A549 (cell line): ENCODE measurements around the gene DNAH7. TPM values are rescaled to one million over a fixed set of nuclear protein-coding genes. Genes with fewer than 3 reads are reported as not detected.

Experiments
- ATAC-seq, 2 experiments: fragments of 200-7000 bp in 1 of 2; fragments of >200 bp in 1 of 2; cut with Nextera tagmentation in 1 of 2; cut with Tn5 transposase in 1 of 2; 3 replicates each; pipeline versions ENCODE4 v1.8.0 to v1.9.1; 2018 to 2020; ENCODE audit warnings: mild to moderate bottlenecking in 1 of 2, moderate library complexity in 1 of 2
- CTCF ChIA-PET: fragments of 300-600 bp; sonication (Branson Sonifier 250); formaldehyde crosslinking; extraction: SDS; loops from one replicate; lab custom pipeline; 2021; ENCODE audit warnings: antibody characterized with exemption, inconsistent platforms; lab: Yijun Ruan, JAX
- POLR2A ChIA-PET: fragments of 350-600 bp; formaldehyde crosslinking; extraction: SDS; loops from one replicate; lab custom pipeline; 2021; ENCODE audit warnings: antibody characterized with exemption, inconsistent platforms; lab: Yijun Ruan, JAX
- DNase-seq, 2 experiments: peaks; one replicate each; pipeline versions ENCODE4 v3.0.0 to v3.0.0-alpha.2; 2011 to 2016; ENCODE audit warnings: low read depth in 1 of 2, low spot score in 1 of 2
- FAIRE-seq: peaks from 2 replicates; lab custom pipeline; 2011; peaks lifted over from hg19 to GRCh38; lab: Jason Lieb, UNC
- H3K27ac ChIP-seq, 2 experiments: fragments of >200 bp; sonication (Bioruptor Twin); formaldehyde crosslinking; 3 replicates each; pipeline ENCODE4 v1.5.1; 2016 to 2017
- H3K4me1 ChIP-seq: fragments of >200 bp; sonication (Bioruptor Twin); formaldehyde crosslinking; 3 replicates; pipeline ENCODE4 v1.6.1; 2016
- H3K4me2 ChIP-seq: fragments of >200 bp; sonication (Bioruptor Twin); formaldehyde crosslinking; 3 replicates; pipeline ENCODE4 v1.6.1; 2016
- H3K4me3 ChIP-seq: fragments of >200 bp; sonication (Bioruptor Twin); formaldehyde crosslinking; 3 replicates; pipeline ENCODE4 v1.5.1; 2016
- H3K9me3 ChIP-seq: fragments of >200 bp; sonication (Bioruptor Twin); formaldehyde crosslinking; 3 replicates; pipeline ENCODE4 v1.6.1; 2016
- BCL3 ChIP-seq: fragments of >200 bp; sonication (Bioruptor Twin); formaldehyde crosslinking; IDR thresholded peaks from 3 replicates; pipeline ENCODE4 v1.6.1; 2016
- BHLHE40 ChIP-seq: IDR thresholded peaks from 2 replicates; pipeline ENCODE4 v1.6.1; 2012; ENCODE audit warnings: low read depth, low read length, inconsistent platforms
- CEBPB ChIP-seq, 2 experiments: fragments of >200 bp in 1 of 2; sonication (Bioruptor Twin) in 1 of 2; formaldehyde crosslinking in 1 of 2; IDR thresholded peaks; 2 replicates each; pipeline ENCODE4 v1.6.1; 2012 to 2016
- CHD2 ChIP-seq: fragments of 150-350 bp; IDR thresholded peaks from 2 replicates; pipeline ENCODE4 v1.6.1; 2014; ENCODE audit warnings: low read length; ENCODE audit not compliant: partially characterized antibody
- EHMT2 ChIP-seq: fragments of 200-600 bp; sonication (generic); IDR thresholded peaks from 2 replicates; pipeline ENCODE4 v1.6.1; 2016; ENCODE audit warnings: antibody characterized with exemption, low read depth, mild to moderate bottlenecking, moderate library complexity
- ELK1 ChIP-seq: fragments of 150-350 bp; IDR thresholded peaks from 2 replicates; pipeline ENCODE4 v1.6.1; 2014; ENCODE audit warnings: low read depth, mild to moderate bottlenecking, low read length
- FOXS1 ChIP-seq: fragments of 250-450 bp; sonication (Bioruptor Pico); IDR thresholded peaks from 2 replicates; pipeline ENCODE4 v1.5.0; 2020; ENCODE audit warnings: mild to moderate bottlenecking, moderate library complexity
- GATA3 ChIP-seq: IDR thresholded peaks from 2 replicates; pipeline ENCODE4 v1.6.1; 2012; ENCODE audit warnings: borderline replicate concordance
- HDAC2 ChIP-seq: fragments of 200-600 bp; sonication (generic); IDR thresholded peaks from 2 replicates; pipeline ENCODE4 v1.6.1; 2016
- HEYL ChIP-seq: fragments of 250-450 bp; sonication (Bioruptor Pico); IDR thresholded peaks from 2 replicates; pipeline ENCODE4 v1.8.0; 2021; ENCODE audit warnings: mild to moderate bottlenecking, moderate library complexity
- JUN ChIP-seq, 2 experiments: fragments of >200 bp; sonication (Bioruptor Twin); formaldehyde crosslinking; IDR thresholded peaks; 2 replicates in 1 of 2; 3 replicates in 1 of 2; pipeline ENCODE4 v1.6.1; 2016 to 2017
- MAFK ChIP-seq: fragments of 450-650 bp; IDR thresholded peaks from 2 replicates; pipeline ENCODE4 v1.6.1; 2014; ENCODE audit not compliant: partially characterized antibody
- NR3C1 ChIP-seq: fragments of >200 bp; sonication (Bioruptor Twin); formaldehyde crosslinking; IDR thresholded peaks from 3 replicates; pipeline ENCODE4 v1.6.1; 2017
- PHF8 ChIP-seq: fragments of 200-600 bp; sonication (generic); IDR thresholded peaks from 2 replicates; pipeline ENCODE4 v1.6.1; 2016; ENCODE audit warnings: low read depth, mild to moderate bottlenecking, antibody characterized with exemption, moderate library complexity, borderline replicate concordance
- POLR2AphosphoS2 ChIP-seq: conservative IDR thresholded peaks from 2 replicates; pipeline ENCODE4 v1.6.1; 2012; ENCODE audit warnings: low read length, improper control_type of control experiment, inconsistent platforms
- RAD21 ChIP-seq, 2 experiments: fragments of >200 bp in 1 of 2; sonication (Bioruptor Twin) in 1 of 2; formaldehyde crosslinking in 1 of 2; IDR thresholded peaks in 1 of 2; conservative IDR thresholded peaks in 1 of 2; 2 replicates in 1 of 2; 3 replicates in 1 of 2; pipeline ENCODE4 v1.6.1; 2012 to 2018; ENCODE audit warnings: inconsistent platforms in 1 of 2
- REST ChIP-seq: fragments of 200-600 bp; sonication (generic); IDR thresholded peaks from 2 replicates; pipeline ENCODE4 v1.6.1; 2016; ENCODE audit warnings: antibody characterized with exemption, mild to moderate bottlenecking, moderate library complexity
- RFX5 ChIP-seq: fragments of 450-650 bp; IDR thresholded peaks from 2 replicates; pipeline ENCODE4 v1.7.1; 2014; ENCODE audit warnings: antibody characterized with exemption, mild to moderate bottlenecking, moderate library complexity
- RNF2 ChIP-seq: fragments of 200-600 bp; sonication (generic); IDR thresholded peaks from 2 replicates; pipeline ENCODE4 v1.6.1; 2016; ENCODE audit warnings: low read depth, mild to moderate bottlenecking, antibody characterized with exemption, moderate library complexity, borderline replicate concordance
- SREBF2 ChIP-seq: fragments of 450-650 bp; IDR thresholded peaks from 2 replicates; pipeline ENCODE4 v1.6.1; 2014; ENCODE audit warnings: mild to moderate bottlenecking, moderate library complexity
- TFCP2L1 ChIP-seq: fragments of 250-450 bp; sonication (Bioruptor Pico); IDR thresholded peaks from 2 replicates; pipeline ENCODE4 v1.5.0; 2021; ENCODE audit warnings: mild to moderate bottlenecking
- ZC3H11A ChIP-seq: fragments of 450-650 bp; IDR thresholded peaks from 2 replicates; pipeline ENCODE4 v1.6.1; 2014; ENCODE audit warnings: antibody characterized with exemption, mild to moderate bottlenecking
- ZFP36 ChIP-seq: fragments of 450-650 bp; IDR thresholded peaks from 2 replicates; pipeline ENCODE4 v1.6.1; 2014; ENCODE audit warnings: borderline replicate concordance; ENCODE audit not compliant: partially characterized antibody
- ZNF302 ChIP-seq: fragments of 250-450 bp; sonication (Bioruptor Pico); IDR thresholded peaks from 2 replicates; pipeline ENCODE4 v1.9.0; 2021; ENCODE audit warnings: inconsistent platforms, mild to moderate bottlenecking, moderate library complexity
- ZSCAN20 ChIP-seq: fragments of 250-450 bp; sonication (Bioruptor Pico); IDR thresholded peaks from 2 replicates; pipeline ENCODE4 v1.8.0; 2022; ENCODE audit warnings: mild to moderate bottlenecking, moderate library complexity
- WGBS: methylation state at CpG from one replicate; pipeline ENCODE4 v1.1.6; 2017; ENCODE audit errors: missing lambda C conversion rate; 5-methylcytosine and 5-hydroxymethylcytosine counted together
- polyA plus RNA-seq, 4 experiments: library from polyadenylated mRNA; depleted of rRNA in 3 of 4; stranded (reverse); fragments of >200 nt; fragmentation: RNase III in 1 of 4; extraction: RNeasy Plus Mini Kit Qiagen cat#74134 plus additional on column Dnase treatment in 1 of 4; gene quantifications; 2 replicates in 3 of 4; 3 replicates in 1 of 4; pipeline ENCODE4 v1.2.3, GENCODE V29; 2011 to 2017
- TF ChIP-seq, protein P1 (sequence below): fragments of 250-450 bp; sonication (Bioruptor Pico); IDR thresholded peaks from 2 replicates; pipeline ENCODE4 v1.5.0; 2020; ENCODE audit warnings: low read depth, mild to moderate bottlenecking, moderate library complexity
- TF ChIP-seq, protein P2 (sequence below): fragments of 450-650 bp; IDR thresholded peaks from 2 replicates; pipeline ENCODE4 v1.6.1; 2014; ENCODE audit warnings: antibody characterized with exemption

Gene DNAH7
- polyA plus RNA-seq, 2 of the 4 experiments (the other 2 are of a cell fraction) = 0.43 to 1.5 TPM

DNA sequence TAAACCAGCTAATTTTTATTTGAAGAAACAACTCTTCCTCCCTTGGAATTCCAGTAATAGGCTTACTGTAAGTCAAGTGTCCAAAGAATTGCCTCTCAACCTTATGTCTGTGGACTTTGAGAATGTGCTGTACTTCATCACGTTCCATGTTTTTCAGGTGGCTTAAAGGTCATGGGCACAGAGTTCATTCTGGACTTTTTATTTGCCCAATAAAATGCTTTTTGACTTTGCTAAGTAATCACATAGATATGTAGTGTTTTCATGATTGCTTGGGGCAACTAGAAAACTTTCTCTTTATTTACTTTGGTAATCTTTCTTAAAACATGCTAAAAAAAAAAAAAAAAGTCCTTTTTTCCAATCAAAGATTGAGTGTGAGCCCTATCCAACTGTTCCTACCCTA, 10.4 kb upstream of the DNAH7 start:
- Histone ChIP-seq H3K4me2 (no peak overlapping the region), H3K4me1 (no peaks in the 10 kb centered on the region; the same call in 2 of the 3 replicates), H3K27ac (no peak overlapping the region), H3K9me3 (peaks cover 5% of the 10 kb centered on the region; the same call in 1 of the 3 replicates)
- FAIRE-seq (no peak), DNase-seq (no peak), ATAC-seq (no peak)
- ChIA-PET CTCF (interaction anchor here (0.7 to 5.2 kb wide), 29 partner anchors 11 to 420 kb away, joined by 3 to 73 read pairs (median 6); partner anchors contain the start of gene DNAH7), POLR2A (interaction anchor here (3.1 kb wide), 1 partner anchor 11 kb away, joined by 13 read pairs; the partner anchor contains the start of gene DNAH7)
- TF ChIP-seq ZC3H11A (no peak), ELK1 (no peak), FOXS1 (no peak), HDAC2 (no peak), POLR2AphosphoS2 (no peak), REST (no peak), ZNF302 (no peak), SREBF2 (no peak), ZSCAN20 (CRISPR knock-in tag) (no peak), TFCP2L1 (no peak), BHLHE40 (no peak), RFX5 (no peak), MAFK (no peak), ZFP36 (no peak), GATA3 (no peak), CEBPB (IDR thresholded peaks at IDR 0.05) (no peak)
- TF ChIP-seq, protein P1, sequence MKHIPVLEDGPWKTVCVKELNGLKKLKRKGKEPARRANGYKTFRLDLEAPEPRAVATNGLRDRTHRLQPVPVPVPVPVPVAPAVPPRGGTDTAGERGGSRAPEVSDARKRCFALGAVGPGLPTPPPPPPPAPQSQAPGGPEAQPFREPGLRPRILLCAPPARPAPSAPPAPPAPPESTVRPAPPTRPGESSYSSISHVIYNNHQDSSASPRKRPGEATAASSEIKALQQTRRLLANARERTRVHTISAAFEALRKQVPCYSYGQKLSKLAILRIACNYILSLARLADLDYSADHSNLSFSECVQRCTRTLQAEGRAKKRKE (CRISPR knock-in tag) = no peak
- TF ChIP-seq, all 56 proteins: peak for 0
- H3K4me3 ChIP-seq = no peak overlapping the region
- WGBS = 59% methylated on average over 1 of the region's 1 CpG

DNA sequence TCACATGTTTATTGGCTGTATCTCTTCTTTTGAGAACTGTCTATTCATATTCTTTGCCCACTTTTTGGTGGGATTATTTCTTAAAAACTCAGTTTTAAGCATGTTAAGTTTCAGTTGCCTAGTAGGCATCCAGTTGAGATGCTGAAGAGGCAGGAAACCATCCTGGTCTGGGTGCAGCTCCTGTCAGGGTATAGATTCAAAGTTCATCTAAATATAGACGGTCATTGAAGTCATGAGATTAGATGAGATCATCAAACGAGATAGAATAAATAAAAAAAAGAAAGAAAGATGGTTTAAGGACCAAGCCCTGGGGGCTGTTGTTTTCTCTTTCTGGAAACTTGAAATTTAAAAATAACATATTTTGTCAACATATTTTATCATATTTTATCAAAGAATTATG, 9.2 kb upstream of the DNAH7 start:
- WGBS = 44% methylated on average over 2 of the region's 2 CpGs
- ATAC-seq (no peak), DNase-seq (no peak), FAIRE-seq (no peak)
- Histone ChIP-seq H3K4me1 (no peaks in the 10 kb centered on the region; the same call in 2 of the 3 replicates), H3K4me2 (no peak overlapping the region), H3K27ac (no peak overlapping the region), H3K9me3 (no peaks in the 10 kb centered on the region; the same call in 2 of the 3 replicates), H3K4me3 (no peak overlapping the region)
- ChIA-PET CTCF (interaction anchor here (0.6 to 5.2 kb wide), 47 partner anchors 9 to 516 kb away, joined by 3 to 73 read pairs (median 4); partner anchors contain the start of gene DNAH7), POLR2A (interaction anchor here (3.1 kb wide), 1 partner anchor 10 kb away, joined by 13 read pairs; the partner anchor contains the start of gene DNAH7)
- TF ChIP-seq REST = no peak
- TF ChIP-seq EHMT2 = no peak
- no peak for TF ChIP-seq PHF8
- no peak for TF ChIP-seq HEYL (CRISPR knock-in tag)
- TF ChIP-seq CHD2 = no peak
- no peak for TF ChIP-seq NR3C1
- TF ChIP-seq, protein P2, sequence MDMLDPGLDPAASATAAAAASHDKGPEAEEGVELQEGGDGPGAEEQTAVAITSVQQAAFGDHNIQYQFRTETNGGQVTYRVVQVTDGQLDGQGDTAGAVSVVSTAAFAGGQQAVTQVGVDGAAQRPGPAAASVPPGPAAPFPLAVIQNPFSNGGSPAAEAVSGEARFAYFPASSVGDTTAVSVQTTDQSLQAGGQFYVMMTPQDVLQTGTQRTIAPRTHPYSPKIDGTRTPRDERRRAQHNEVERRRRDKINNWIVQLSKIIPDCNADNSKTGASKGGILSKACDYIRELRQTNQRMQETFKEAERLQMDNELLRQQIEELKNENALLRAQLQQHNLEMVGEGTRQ = no peak
- no peak for TF ChIP-seq JUN (IDR thresholded peaks at IDR 0.05)
- no peak for TF ChIP-seq RAD21 (conservative IDR thresholded peaks at IDR 0.05 in 1 of 2, IDR thresholded peaks at IDR 0.05 in 1 of 2)
- no peak for TF ChIP-seq MAFK
- no peak for TF ChIP-seq RNF2
- no peak for TF ChIP-seq BCL3
- no peak for TF ChIP-seq HDAC2
